H1 (cell line): ENCODE data around the gene MGST3. TPM values are rescaled to one million over a fixed set of nuclear protein-coding genes. Genes with fewer than 3 reads are reported as not detected.

Experiments
- MAFK ChIP-seq: IDR thresholded peaks from 2 replicates; pipeline ENCODE4 v1.6.1; 2012; ENCODE audit warnings: low read depth, mild to moderate bottlenecking, improper control_type of control experiment, low read length
- polyA plus RNA-seq, 7 experiments: library from polyadenylated mRNA; depleted of rRNA in 3 of 7; stranded (reverse) in 5 of 7; unstranded in 2 of 7; fragments of >200 nt in 5 of 7; fragments of 200-250 nt in 2 of 7; gene quantifications; 1 replicate in 5 of 7; 2 replicates in 1 of 7; 4 replicates in 1 of 7; pipeline versions ENCODE4 v1.2.1 to v1.2.3, GENCODE V29; 2011 to 2013; ENCODE audit warnings: missing spikeins in 2 of 7, mixed read lengths in 2 of 7
- total RNA-seq: library from RNA; stranded (reverse); fragmentation: NEBNext Ultra II Directional; extraction: Animal tissue kit (Norgen Biotek cat#: 25700); gene quantifications from 2 replicates; pipeline ENCODE4 v1.2.1, GENCODE V29; 2021
- TF ChIP-seq, protein P1 (sequence below): fragments of 300-600 bp; sonication (generic); IDR thresholded peaks from 2 replicates; pipeline ENCODE4 v1.7.1; 2012; ENCODE audit warnings: low read length, moderate library complexity, mild to moderate bottlenecking, inconsistent platforms; ENCODE audit not compliant: insufficient replicate concordance

MGST3 gene
- total and polyA plus RNA-seq, 2 of the 8 experiments (the other 6 are each of a cell fraction or from before 2014, with no cell fraction given): 124 to 257 TPM

DNA sequence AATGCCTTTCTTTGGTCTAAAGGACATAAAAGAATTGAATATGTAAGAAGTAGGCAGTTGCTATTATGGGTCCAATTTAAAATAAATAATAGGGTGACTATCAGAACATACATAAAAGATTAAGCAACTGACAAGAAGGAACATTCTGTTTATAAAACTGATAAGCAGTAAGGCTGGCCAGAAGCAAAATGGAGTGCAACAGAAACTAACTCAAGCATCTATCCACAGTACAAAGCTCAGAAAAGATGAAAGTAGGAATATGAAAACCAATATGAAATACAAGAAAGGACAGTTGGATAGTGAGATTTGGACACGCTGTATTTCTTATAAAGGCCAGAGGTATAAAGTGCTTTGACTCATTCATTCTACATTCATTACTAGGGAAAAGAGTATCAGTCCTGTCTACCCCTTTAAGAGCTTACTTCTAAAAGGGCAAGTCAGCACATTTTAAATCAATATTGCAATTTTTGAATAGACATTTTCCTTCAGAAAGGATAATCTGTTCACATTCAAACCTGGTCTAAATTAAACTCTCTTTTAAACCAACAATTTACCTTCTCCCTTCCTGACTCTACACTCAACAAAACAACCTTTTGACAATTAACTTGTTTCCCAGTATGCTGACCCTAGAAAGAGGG is 52.9 kb downstream of the MGST3 start (continued):
- TF ChIP-seq, protein P1, sequence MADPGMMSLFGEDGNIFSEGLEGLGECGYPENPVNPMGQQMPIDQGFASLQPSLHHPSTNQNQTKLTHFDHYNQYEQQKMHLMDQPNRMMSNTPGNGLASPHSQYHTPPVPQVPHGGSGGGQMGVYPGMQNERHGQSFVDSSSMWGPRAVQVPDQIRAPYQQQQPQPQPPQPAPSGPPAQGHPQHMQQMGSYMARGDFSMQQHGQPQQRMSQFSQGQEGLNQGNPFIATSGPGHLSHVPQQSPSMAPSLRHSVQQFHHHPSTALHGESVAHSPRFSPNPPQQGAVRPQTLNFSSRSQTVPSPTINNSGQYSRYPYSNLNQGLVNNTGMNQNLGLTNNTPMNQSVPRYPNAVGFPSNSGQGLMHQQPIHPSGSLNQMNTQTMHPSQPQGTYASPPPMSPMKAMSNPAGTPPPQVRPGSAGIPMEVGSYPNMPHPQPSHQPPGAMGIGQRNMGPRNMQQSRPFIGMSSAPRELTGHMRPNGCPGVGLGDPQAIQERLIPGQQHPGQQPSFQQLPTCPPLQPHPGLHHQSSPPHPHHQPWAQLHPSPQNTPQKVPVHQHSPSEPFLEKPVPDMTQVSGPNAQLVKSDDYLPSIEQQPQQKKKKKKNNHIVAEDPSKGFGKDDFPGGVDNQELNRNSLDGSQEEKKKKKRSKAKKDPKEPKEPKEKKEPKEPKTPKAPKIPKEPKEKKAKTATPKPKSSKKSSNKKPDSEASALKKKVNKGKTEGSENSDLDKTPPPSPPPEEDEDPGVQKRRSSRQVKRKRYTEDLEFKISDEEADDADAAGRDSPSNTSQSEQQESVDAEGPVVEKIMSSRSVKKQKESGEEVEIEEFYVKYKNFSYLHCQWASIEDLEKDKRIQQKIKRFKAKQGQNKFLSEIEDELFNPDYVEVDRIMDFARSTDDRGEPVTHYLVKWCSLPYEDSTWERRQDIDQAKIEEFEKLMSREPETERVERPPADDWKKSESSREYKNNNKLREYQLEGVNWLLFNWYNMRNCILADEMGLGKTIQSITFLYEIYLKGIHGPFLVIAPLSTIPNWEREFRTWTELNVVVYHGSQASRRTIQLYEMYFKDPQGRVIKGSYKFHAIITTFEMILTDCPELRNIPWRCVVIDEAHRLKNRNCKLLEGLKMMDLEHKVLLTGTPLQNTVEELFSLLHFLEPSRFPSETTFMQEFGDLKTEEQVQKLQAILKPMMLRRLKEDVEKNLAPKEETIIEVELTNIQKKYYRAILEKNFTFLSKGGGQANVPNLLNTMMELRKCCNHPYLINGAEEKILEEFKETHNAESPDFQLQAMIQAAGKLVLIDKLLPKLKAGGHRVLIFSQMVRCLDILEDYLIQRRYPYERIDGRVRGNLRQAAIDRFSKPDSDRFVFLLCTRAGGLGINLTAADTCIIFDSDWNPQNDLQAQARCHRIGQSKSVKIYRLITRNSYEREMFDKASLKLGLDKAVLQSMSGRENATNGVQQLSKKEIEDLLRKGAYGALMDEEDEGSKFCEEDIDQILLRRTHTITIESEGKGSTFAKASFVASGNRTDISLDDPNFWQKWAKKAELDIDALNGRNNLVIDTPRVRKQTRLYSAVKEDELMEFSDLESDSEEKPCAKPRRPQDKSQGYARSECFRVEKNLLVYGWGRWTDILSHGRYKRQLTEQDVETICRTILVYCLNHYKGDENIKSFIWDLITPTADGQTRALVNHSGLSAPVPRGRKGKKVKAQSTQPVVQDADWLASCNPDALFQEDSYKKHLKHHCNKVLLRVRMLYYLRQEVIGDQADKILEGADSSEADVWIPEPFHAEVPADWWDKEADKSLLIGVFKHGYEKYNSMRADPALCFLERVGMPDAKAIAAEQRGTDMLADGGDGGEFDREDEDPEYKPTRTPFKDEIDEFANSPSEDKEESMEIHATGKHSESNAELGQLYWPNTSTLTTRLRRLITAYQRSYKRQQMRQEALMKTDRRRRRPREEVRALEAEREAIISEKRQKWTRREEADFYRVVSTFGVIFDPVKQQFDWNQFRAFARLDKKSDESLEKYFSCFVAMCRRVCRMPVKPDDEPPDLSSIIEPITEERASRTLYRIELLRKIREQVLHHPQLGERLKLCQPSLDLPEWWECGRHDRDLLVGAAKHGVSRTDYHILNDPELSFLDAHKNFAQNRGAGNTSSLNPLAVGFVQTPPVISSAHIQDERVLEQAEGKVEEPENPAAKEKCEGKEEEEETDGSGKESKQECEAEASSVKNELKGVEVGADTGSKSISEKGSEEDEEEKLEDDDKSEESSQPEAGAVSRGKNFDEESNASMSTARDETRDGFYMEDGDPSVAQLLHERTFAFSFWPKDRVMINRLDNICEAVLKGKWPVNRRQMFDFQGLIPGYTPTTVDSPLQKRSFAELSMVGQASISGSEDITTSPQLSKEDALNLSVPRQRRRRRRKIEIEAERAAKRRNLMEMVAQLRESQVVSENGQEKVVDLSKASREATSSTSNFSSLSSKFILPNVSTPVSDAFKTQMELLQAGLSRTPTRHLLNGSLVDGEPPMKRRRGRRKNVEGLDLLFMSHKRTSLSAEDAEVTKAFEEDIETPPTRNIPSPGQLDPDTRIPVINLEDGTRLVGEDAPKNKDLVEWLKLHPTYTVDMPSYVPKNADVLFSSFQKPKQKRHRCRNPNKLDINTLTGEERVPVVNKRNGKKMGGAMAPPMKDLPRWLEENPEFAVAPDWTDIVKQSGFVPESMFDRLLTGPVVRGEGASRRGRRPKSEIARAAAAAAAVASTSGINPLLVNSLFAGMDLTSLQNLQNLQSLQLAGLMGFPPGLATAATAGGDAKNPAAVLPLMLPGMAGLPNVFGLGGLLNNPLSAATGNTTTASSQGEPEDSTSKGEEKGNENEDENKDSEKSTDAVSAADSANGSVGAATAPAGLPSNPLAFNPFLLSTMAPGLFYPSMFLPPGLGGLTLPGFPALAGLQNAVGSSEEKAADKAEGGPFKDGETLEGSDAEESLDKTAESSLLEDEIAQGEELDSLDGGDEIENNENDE: no peak
- 0 out of 2 replicates have a peak, but pooled peaks have one; percentile 9 for TF ChIP-seq MAFK
